ENCODE results near the gene EXOC2.

GRCh38 chr6:711925-712324, 19.0 kb upstream of the EXOC2 start:
- TF ChIP-seq POLR2AphosphoS5 (IDR thresholded peaks at IDR 0.05) (no peak), POLR2A (IDR thresholded peaks at IDR 0.05) (no peak)
- TF ChIP-seq, protein P1, sequence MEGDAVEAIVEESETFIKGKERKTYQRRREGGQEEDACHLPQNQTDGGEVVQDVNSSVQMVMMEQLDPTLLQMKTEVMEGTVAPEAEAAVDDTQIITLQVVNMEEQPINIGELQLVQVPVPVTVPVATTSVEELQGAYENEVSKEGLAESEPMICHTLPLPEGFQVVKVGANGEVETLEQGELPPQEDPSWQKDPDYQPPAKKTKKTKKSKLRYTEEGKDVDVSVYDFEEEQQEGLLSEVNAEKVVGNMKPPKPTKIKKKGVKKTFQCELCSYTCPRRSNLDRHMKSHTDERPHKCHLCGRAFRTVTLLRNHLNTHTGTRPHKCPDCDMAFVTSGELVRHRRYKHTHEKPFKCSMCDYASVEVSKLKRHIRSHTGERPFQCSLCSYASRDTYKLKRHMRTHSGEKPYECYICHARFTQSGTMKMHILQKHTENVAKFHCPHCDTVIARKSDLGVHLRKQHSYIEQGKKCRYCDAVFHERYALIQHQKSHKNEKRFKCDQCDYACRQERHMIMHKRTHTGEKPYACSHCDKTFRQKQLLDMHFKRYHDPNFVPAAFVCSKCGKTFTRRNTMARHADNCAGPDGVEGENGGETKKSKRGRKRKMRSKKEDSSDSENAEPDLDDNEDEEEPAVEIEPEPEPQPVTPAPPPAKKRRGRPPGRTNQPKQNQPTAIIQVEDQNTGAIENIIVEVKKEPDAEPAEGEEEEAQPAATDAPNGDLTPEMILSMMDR (IDR thresholded peaks at IDR 0.05), result no peak

Data from breast epithelium (tissue), 3 donors.